Tibial nerve (tissue), 3 donors: Measurements from ENCODE around the gene HIPK3.

Source experiments
- POLR2A ChIP-seq, 2 donors: fragments of 450-650 bp; IDR thresholded peaks; one replicate each; pipeline ENCODE4 v1.6.1; 2017; ENCODE audit warnings: antibody characterized with exemption in 2 of 2, mild to moderate bottlenecking in 2 of 2, moderate library complexity in 2 of 2
- TF ChIP-seq, protein P1 (sequence below), 5 experiments: fragments of 200-600 bp in 3 of 5; fragments of 450-650 bp in 2 of 5; sonication (generic) in 3 of 5; IDR thresholded peaks; one replicate each; pipeline ENCODE4 v1.5.1; 2016 to 2019; ENCODE audit warnings: antibody characterized with exemption in 5 of 5, mild to moderate bottlenecking in 3 of 5, moderate library complexity in 2 of 5

DNA sequence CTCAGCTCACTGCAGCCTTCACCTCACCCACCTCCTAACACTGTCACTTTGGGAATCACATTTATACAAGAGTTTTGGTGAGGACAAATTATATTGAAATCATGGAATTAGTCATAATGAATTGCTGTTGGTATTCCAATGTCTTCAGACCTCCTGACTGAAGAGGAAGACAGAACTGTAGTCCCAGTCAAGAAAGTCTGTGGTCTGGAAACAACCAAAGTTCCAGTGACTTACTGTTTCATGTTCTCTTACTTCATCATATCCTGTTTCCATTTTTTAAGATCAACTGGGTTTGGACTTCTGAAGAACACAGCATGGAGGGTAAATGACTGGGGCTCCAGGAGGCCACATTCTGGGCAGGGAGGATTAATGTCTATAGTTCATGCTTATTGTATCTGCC, 43.0 kb upstream of the HIPK3 start:
- TF ChIP-seq, protein P1, sequence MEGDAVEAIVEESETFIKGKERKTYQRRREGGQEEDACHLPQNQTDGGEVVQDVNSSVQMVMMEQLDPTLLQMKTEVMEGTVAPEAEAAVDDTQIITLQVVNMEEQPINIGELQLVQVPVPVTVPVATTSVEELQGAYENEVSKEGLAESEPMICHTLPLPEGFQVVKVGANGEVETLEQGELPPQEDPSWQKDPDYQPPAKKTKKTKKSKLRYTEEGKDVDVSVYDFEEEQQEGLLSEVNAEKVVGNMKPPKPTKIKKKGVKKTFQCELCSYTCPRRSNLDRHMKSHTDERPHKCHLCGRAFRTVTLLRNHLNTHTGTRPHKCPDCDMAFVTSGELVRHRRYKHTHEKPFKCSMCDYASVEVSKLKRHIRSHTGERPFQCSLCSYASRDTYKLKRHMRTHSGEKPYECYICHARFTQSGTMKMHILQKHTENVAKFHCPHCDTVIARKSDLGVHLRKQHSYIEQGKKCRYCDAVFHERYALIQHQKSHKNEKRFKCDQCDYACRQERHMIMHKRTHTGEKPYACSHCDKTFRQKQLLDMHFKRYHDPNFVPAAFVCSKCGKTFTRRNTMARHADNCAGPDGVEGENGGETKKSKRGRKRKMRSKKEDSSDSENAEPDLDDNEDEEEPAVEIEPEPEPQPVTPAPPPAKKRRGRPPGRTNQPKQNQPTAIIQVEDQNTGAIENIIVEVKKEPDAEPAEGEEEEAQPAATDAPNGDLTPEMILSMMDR (IDR thresholded peaks at IDR 0.05): no peak
- no peak for TF ChIP-seq POLR2A (IDR thresholded peaks at IDR 0.05)
